WTC11 (cell line): ENCODE results near the gene ZFAND5.

Experiments
- AFF4 ChIP-seq: sonication (generic); formaldehyde crosslinking; IDR thresholded peaks from 2 replicates; pipeline ENCODE4 v1.8.1; 2023; ENCODE audit warnings: mild to moderate bottlenecking, missing genetic modification reagents, borderline replicate concordance
- ATF2 ChIP-seq: sonication (generic); formaldehyde crosslinking; IDR thresholded peaks from 2 replicates; pipeline ENCODE4 v1.8.1; 2022; ENCODE audit warnings: low read depth, missing genetic modification reagents, borderline replicate concordance
- CREB1 ChIP-seq: sonication (generic); formaldehyde crosslinking; IDR thresholded peaks from 2 replicates; pipeline ENCODE4 v1.8.0; 2023; ENCODE audit warnings: mild to moderate bottlenecking, missing genetic modification reagents
- CTCF ChIP-seq: fragments of 200-600 bp; IDR thresholded peaks from 2 replicates; pipeline ENCODE4 v1.8.0; 2022; ENCODE audit warnings: antibody characterized with exemption
- ETV6 ChIP-seq: sonication (generic); formaldehyde crosslinking; IDR thresholded peaks from 2 replicates; pipeline ENCODE4 v1.8.1; 2022; ENCODE audit warnings: mild to moderate bottlenecking, missing genetic modification reagents
- MAX ChIP-seq: sonication (generic); formaldehyde crosslinking; IDR thresholded peaks from 2 replicates; pipeline ENCODE4 v1.8.0; 2022; ENCODE audit warnings: mild to moderate bottlenecking, missing genetic modification reagents
- NFYB ChIP-seq: sonication (generic); formaldehyde crosslinking; conservative IDR thresholded peaks from 2 replicates; pipeline ENCODE4 v1.8.0; 2022; ENCODE audit warnings: low read depth, missing genetic modification reagents
- USF1 ChIP-seq: sonication (generic); formaldehyde crosslinking; IDR thresholded peaks from 2 replicates; pipeline ENCODE4 v1.8.0; 2022; ENCODE audit warnings: mild to moderate bottlenecking, missing genetic modification reagents
- USF2 ChIP-seq: sonication (generic); formaldehyde crosslinking; IDR thresholded peaks from 2 replicates; pipeline ENCODE4 v1.8.1; 2023; ENCODE audit warnings: mild to moderate bottlenecking, missing genetic modification reagents, moderate library complexity
- ZBTB43 ChIP-seq: sonication (generic); formaldehyde crosslinking; IDR thresholded peaks from 2 replicates; pipeline ENCODE4 v1.8.1; 2023; ENCODE audit warnings: mild to moderate bottlenecking, missing genetic modification reagents
- ZNF317 ChIP-seq: sonication (generic); formaldehyde crosslinking; IDR thresholded peaks from 2 replicates; pipeline ENCODE4 v1.8.1; 2023; ENCODE audit warnings: low read depth, mild to moderate bottlenecking, moderate library complexity, missing genetic modification reagents, borderline replicate concordance
- ZNF671 ChIP-seq: fragments of 250-450 bp; sonication (Bioruptor Pico); IDR thresholded peaks from 2 replicates; pipeline ENCODE4 v1.8.0; 2021; ENCODE audit warnings: mild to moderate bottlenecking

GRCh38 chr9:72394066-72394465, 29.1 kb upstream of the ZFAND5 start:
- TF ChIP-seq CTCF (no peak), CREB1 (no peak), ZBTB43 (CRISPR knock-in tag) (no peak), ATF2 (CRISPR knock-in tag) (no peak), ZNF317 (CRISPR knock-in tag) (no peak), ETV6 (no peak), AFF4 (CRISPR knock-in tag) (no peak), USF1 (no peak), USF2 (no peak), ZNF671 (no peak), MAX (CRISPR knock-in tag) (no peak), NFYB (no peak)
